Limb (tissue), 2 donors: ENCODE data around the gene NOP58.
"Not testable (repeated sequence)": the region's sequence is repeated elsewhere in the genome, so short reads cannot be mapped to it uniquely, and the experiment has no call there.

Source experiments
- DNase-seq, 2 donors: peaks; one replicate each; pipeline ENCODE4 v3.0.0-alpha.2; 2016; ENCODE audit errors: extremely low spot score in 2 of 2

NOP58 gene

DNA sequence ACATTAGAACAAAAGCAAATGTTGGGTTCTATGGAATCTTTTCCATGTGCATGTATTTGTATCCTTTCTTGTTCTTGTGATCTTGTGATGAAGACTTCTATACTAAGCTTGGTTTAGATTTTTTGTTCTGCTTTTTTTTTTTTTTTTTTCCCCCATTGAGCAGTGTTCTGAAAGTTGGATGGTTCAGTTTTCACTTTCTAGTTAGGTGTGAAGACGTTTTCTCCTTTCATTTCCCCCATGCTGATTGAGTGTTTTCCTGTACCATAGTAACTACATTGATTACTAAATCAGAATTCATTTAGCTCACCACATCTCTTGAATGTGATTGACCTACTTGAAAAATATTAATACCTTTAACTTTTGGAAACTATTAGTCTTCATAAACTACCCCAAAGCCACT, 34.1 kb downstream of the NOP58 start:
- DNase-seq: no peak

GRCh38 chr2:202306034-202306433, 40.5 kb downstream of the NOP58 start:
- DNase-seq: no peak

GRCh38 chr2:202307690-202308089, 42.1 kb downstream of the NOP58 start:
- peak in 1 of 2 donors; percentile 36 for DNase-seq

DNA sequence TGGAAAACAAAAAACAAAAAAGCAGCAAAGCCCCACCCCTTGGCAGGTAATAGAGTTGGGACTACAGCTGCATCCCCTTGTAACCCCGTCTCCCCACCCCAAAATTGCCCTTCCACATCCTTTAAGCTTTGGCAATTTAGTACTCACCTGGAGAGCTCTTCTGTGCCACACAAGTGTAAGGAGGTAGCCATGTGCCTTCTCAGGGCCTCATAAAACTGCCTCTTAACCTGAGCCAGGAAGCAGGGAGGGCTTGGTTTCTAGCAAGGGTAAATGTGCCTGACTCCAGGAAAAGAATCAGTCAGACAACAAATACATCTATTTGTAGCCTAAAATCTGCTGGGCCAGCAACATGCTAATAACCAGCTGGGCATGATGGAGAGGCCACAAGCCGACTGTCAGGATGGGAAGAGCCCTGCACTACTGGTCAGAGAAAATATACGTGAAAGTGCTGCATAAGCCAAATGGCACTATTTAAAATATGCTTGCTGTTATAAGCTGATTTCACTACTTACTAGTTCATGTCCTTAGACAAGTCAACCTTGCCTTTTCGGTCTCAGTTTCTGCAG, 46.3 kb downstream of the NOP58 start:
- DNase-seq: no peak

- no peak for DNase-seq
These were observed 48.6 kb downstream of the NOP58 start for GRCh38 chr2:202314116-202314515.

GRCh38 chr2:202317080-202317857, 51.7 kb downstream of the NOP58 start:
- DNase-seq: peak; percentile 77 to 80

- DNase-seq: not testable (repeated sequence)
These were observed 54.8 kb downstream of the NOP58 start for GRCh38 chr2:202320362-202320761.

- DNase-seq: no peak
These were observed 56.9 kb downstream of the NOP58 start for GRCh38 chr2:202322435-202322834.

DNA sequence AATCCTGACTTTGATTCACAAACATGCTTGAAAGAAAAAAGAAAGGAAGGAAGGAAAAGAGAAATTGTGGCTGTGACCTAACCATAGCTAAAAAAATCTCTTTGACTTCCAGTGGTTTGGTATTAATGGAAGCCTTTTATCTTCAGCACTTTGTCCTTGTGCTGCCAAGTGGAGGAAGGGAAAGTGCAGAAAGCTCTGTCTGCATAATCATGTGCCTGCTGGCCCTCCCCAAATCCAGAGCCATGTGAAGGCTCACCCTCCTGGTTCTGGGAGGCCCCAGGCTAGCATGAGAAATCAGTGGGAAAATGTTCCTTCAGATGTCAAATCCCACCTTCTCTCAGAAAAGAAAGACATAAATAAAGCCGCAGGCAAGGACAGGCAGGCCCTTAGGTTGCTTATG, 62.3 kb downstream of the NOP58 start:
- no peak for DNase-seq

GRCh38 chr2:202335791-202336467, 70.4 kb downstream of the NOP58 start:
- no peak for DNase-seq

DNA sequence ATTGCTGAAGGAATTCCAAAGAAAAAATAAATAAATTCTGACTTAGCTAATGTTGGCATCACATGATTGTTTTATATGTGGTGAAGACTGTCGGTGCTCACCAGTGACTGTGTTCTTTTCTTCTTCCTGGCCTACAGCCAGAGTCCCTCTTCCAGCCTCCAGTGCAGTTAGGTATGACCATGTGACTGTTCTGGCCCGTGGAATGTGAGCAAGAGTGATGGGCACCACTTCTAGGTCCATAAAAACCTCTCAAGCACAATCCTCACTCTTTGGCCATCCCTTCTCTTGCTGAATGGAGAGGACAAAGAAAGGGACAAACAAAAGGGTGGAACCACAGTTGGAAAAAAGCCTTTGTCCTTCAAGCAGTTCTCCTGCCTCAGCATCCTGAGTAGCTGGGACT, 71.6 kb downstream of the NOP58 start:
- DNase-seq: no peak

- DNase-seq: no peak
These were observed 72.3 kb downstream of the NOP58 start for GRCh38 chr2:202337706-202338346.

DNA sequence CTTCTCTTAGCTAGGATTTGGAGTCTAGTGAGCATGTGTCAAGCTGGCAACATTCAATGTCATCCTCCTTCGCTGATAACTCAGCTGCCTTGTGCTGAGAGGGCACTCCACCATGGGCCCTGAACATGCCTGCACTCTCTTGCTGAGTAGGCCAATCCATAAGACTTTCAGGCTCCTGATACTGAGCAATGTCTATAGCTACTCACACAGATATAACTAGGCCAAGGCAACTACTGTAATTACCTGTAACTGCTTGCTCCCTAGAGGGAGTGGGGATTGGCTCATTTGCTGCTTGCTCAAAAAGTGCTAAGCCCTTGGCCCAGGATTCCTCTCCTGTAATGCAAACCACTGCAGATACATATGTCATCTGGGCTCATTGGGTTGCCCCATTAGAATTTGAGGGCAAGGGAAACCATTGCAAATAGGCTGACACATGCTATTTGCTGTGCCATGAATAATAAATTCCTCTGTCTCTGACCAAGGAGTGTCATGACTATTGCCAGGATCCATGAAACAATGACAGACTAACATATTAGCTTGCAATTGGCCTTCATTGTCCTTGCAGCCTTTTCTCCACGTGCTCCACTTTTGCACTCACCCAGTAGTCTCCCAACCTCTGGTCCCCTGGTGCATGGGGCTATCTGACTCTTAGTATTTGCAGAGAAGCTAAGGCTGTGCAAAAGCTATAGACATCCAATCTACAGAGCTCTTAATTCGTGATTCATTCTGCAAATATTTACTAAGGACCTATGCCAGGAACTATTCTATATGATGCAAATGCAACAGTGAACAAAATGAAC, 73.7 kb downstream of the NOP58 start:
- DNase-seq: no peak

- DNase-seq: no peak
These were observed 78.6 kb downstream of the NOP58 start for GRCh38 chr2:202344178-202344577.

- DNase-seq: no peak
These were observed 80.6 kb downstream of the NOP58 start for GRCh38 chr2:202346180-202346579.
